Uterus (tissue), 4 donors: ENCODE data around the gene MYO18B. TPM values are rescaled to one million over a fixed set of nuclear protein-coding genes. Genes with fewer than 3 reads are reported as not detected.

Source experiments
- DNase-seq, 2 donors: peaks; one replicate each; pipeline ENCODE4 v3.0.0-alpha.2; 2019 to 2020
- H3K27ac ChIP-seq, 2 donors: fragments of 200-600 bp; sonication (generic); 1 replicate in 1 of 2; 2 replicates in 1 of 2; pipeline ENCODE4 v1.5.1; 2016 to 2018
- H3K27me3 ChIP-seq, 2 donors: fragments of 200-600 bp; sonication (generic); one replicate each; pipeline ENCODE4 v1.5.1; 2018 to 2019; ENCODE audit warnings: control low read depth in 1 of 2
- H3K36me3 ChIP-seq, 2 donors: fragments of 200-600 bp; sonication (generic); one replicate each; pipeline ENCODE4 v1.5.1; 2019; ENCODE audit warnings: control low read depth in 1 of 2
- H3K4me1 ChIP-seq, 2 donors: fragments of 200-600 bp; sonication (generic); one replicate each; pipeline ENCODE4 v1.5.1; 2018 to 2019; ENCODE audit warnings: control low read depth in 1 of 2
- H3K4me3 ChIP-seq, 2 donors: fragments of 200-600 bp; sonication (generic); 1 replicate in 1 of 2; 2 replicates in 1 of 2; pipeline ENCODE4 v1.5.1; 2018 to 2019; ENCODE audit warnings: mild to moderate bottlenecking in 1 of 2
- H3K9me3 ChIP-seq, 2 donors: fragments of 200-600 bp; sonication (generic); one replicate each; pipeline ENCODE4 v1.5.1; 2019; ENCODE audit warnings: control low read depth in 1 of 2
- CTCF ChIP-seq, 4 experiments: fragments of 200-600 bp in 2 of 4; fragments of 450-650 bp in 2 of 4; sonication (generic) in 2 of 4; IDR thresholded peaks; one replicate each; pipeline ENCODE4 v1.5.1; 2016 to 2019; ENCODE audit warnings: antibody characterized with exemption in 4 of 4, mild to moderate bottlenecking in 2 of 4, moderate library complexity in 1 of 4
- POLR2A ChIP-seq, 2 donors: fragments of 450-650 bp; IDR thresholded peaks; one replicate each; pipeline ENCODE4 v1.6.1; 2016; ENCODE audit warnings: antibody characterized with exemption in 2 of 2, mild to moderate bottlenecking in 1 of 2, moderate library complexity in 1 of 2
- intact Hi-C: fragments of 100-400 bp; cut with DNase I; formaldehyde crosslinking; loops from one replicate; pipeline ENCODE4 v1.15.1; 2023; ENCODE audit warnings: low total_unique reads
- total RNA-seq, 4 donors: library from RNA; depleted of rRNA in 3 of 4; stranded (reverse); fragments of >200 nt in 3 of 4; gene quantifications; one replicate each; pipeline versions ENCODE4 v1.1.0 to v1.2.4, GENCODE V29; 2014 to 2023
- donor health status: DM: yes; HTN: yes; CAD: no.

MYO18B gene
- total RNA-seq, 4 donors from 2014 or later: 0.41 to 0.43 TPM; not detected in 2

GRCh38 chr22:25884121-25884520 is 142.1 kb downstream of the MYO18B start:
- Histone ChIP-seq H3K4me3 (no peak overlapping the region), H3K27ac (no peak overlapping the region), H3K9me3 (no peaks in the 10 kb centered on the region), H3K4me1 (no peaks in the 10 kb centered on the region), H3K27me3 (no peaks in the 10 kb centered on the region), H3K36me3 (no peaks in the 10 kb centered on the region)
- intact Hi-C loops: no loop called here
- TF ChIP-seq CTCF (IDR thresholded peaks at IDR 0.05) (no peak), POLR2A (IDR thresholded peaks at IDR 0.05) (no peak)
- DNase-seq: no peak

- H3K27ac ChIP-seq: no peak overlapping the region
- intact Hi-C loops: no loop called here
- H3K4me3 ChIP-seq: no peak overlapping the region
- TF ChIP-seq POLR2A (IDR thresholded peaks at IDR 0.05) (no peak), CTCF (IDR thresholded peaks at IDR 0.05) (no peak)
- H3K27me3 ChIP-seq: no peaks in the 10 kb centered on the region
- H3K9me3 ChIP-seq: no peaks in the 10 kb centered on the region
- no peak for DNase-seq
- H3K4me1 ChIP-seq: no peaks in the 10 kb centered on the region
- H3K36me3 ChIP-seq: no peaks in the 10 kb centered on the region
These were observed 146.5 kb downstream of the MYO18B start for GRCh38 chr22:25888399-25889054.

GRCh38 chr22:25890651-25891050 is 148.7 kb downstream of the MYO18B start:
- H3K27ac ChIP-seq: no peak overlapping the region
- no peak overlapping the region for H3K4me3 ChIP-seq
- no peak for DNase-seq
- H3K9me3 ChIP-seq: no peaks in the 10 kb centered on the region
- no peaks in the 10 kb centered on the region for H3K4me1 ChIP-seq
- intact Hi-C loops: no loop called here
- H3K27me3 ChIP-seq: no peaks in the 10 kb centered on the region
- TF ChIP-seq POLR2A (IDR thresholded peaks at IDR 0.05) (no peak), CTCF (IDR thresholded peaks at IDR 0.05) (no peak)
- H3K36me3 ChIP-seq: no peaks in the 10 kb centered on the region

- DNase-seq: no peak
- no peak overlapping the region for H3K27ac ChIP-seq
- no peaks in the 10 kb centered on the region for H3K27me3 ChIP-seq
- no peaks in the 10 kb centered on the region for H3K4me1 ChIP-seq
- intact Hi-C loops: no loop called here
- no peaks in the 10 kb centered on the region for H3K36me3 ChIP-seq
- TF ChIP-seq POLR2A (IDR thresholded peaks at IDR 0.05) (no peak), CTCF (IDR thresholded peaks at IDR 0.05) (no peak)
- H3K9me3 ChIP-seq: no peaks in the 10 kb centered on the region
- H3K4me3 ChIP-seq: no peak overlapping the region
These were observed 150.7 kb downstream of the MYO18B start for GRCh38 chr22:25892678-25893077.

- H3K36me3 ChIP-seq: no peaks in the 10 kb centered on the region
- intact Hi-C loops: no loop called here
These were observed 153.7 kb downstream of the MYO18B start for GRCh38 chr22:25895678-25896077.

More at GRCh38 chr22:25895678-25896077, 153.7 kb downstream of the MYO18B start:
- no peak overlapping the region for H3K4me3 ChIP-seq
- no peaks in the 10 kb centered on the region for H3K27me3 ChIP-seq
- no peaks in the 10 kb centered on the region for H3K4me1 ChIP-seq
- DNase-seq: no peak
- no peak overlapping the region for H3K27ac ChIP-seq
- TF ChIP-seq POLR2A (IDR thresholded peaks at IDR 0.05) (no peak), CTCF (IDR thresholded peaks at IDR 0.05) (no peak)
- H3K9me3 ChIP-seq: no peaks in the 10 kb centered on the region
